ENCODE data around the gene DSCAM. TPM values are rescaled to one million over a fixed set of nuclear protein-coding genes. Genes with fewer than 3 reads are reported as not detected.
"Not testable (repeated sequence)": the region's sequence is repeated elsewhere in the genome, so short reads cannot be mapped to it uniquely, and the experiment has no call there.

DSCAM gene
- total RNA-seq, 2 experiments from 2014 or later, result not detected

DNA sequence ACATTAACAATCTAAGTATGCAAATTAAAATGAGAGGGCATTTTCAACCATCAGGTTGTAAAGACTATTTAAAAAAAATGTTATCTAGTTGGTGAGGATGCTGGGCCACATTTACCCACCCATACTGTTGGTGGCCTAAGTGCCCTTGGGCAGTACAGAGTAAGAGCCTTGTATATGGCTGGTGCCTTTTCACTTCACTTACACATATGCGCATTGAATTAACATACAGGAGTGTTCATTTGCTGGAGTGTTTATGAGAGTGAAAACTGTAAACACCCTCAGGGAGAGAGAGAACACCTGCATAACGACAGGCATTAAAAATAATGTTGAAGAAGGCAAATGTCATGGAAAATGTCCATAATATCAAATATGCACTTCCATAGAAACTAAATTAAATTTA, 552.6 kb downstream of the DSCAM start:
- CTCF ChIA-PET, result no interaction called here
- POLR2A ChIA-PET, result no interaction called here
- no peaks in the 10 kb centered on the region for H3K36me3 Mint-ChIP-seq
- H3K9me3 Mint-ChIP-seq, result peaks cover 14% of the 10 kb centered on the region
- no peak overlapping the region for H3K27ac Mint-ChIP-seq
- DNase-seq, result no peak
- intact Hi-C loops (cut with micrococcal nuclease), result no loop called here
- no peak overlapping the region for H3K4me3 Mint-ChIP-seq
- no peaks in the 10 kb centered on the region for H3K27me3 Mint-ChIP-seq
- no peaks in the 10 kb centered on the region for H3K4me1 Mint-ChIP-seq (ENCODE audit: low read depth)

DNA sequence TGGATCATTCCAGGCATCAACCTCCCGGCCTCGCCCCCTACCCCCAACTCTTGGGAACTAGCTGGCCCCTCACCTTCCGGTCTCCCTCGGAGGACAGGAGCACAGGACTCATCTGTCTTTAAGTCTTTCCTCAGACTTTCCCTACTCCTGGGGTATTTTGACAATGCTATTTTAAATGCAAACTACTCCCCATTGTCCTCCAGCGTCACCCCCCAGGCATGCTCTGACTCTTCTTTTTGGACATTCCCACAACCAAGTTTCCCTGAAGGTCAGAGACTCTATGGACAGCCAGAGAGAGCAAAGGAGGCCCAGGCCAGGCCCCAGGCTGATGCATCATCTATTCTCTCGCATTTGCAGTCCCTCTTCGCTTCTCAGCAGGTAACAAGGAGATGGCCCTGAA, 555.4 kb downstream of the DSCAM start:
- Mint-ChIP-seq H3K4me1 (ENCODE audit: low read depth) (no peaks in the 10 kb centered on the region), H3K9me3 (peaks cover 10% of the 10 kb centered on the region), H3K4me3 (no peak overlapping the region), H3K27ac (no peak overlapping the region), H3K36me3 (no peaks in the 10 kb centered on the region), H3K27me3 (no peaks in the 10 kb centered on the region)
- no peak for DNase-seq
- intact Hi-C loops (cut with micrococcal nuclease), result no loop called here
- CTCF ChIA-PET, result no interaction called here
- POLR2A ChIA-PET, result no interaction called here

DNA sequence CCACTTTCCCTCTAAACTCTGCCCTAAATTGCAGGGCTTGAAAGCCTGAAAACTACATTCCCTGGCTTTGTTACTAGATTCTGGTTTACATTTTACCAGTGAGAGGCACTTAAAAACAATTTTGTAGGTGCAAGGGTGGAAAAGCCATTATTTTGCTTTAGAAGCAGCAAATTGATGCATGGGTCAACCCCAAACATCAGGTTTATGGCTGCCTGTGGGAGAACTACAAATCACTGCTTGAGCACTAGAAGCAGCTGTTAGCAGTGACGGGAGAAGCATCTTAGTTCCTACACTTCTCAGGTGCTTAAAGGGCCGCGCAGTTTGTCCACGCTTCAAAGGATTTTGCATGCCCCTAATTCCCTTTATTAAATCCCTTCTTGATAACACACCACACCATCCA, 562.5 kb downstream of the DSCAM start:
- no peak for DNase-seq
- Mint-ChIP-seq H3K36me3 (no peaks in the 10 kb centered on the region), H3K4me3 (no peak overlapping the region), H3K4me1 (ENCODE audit: low read depth) (no peaks in the 10 kb centered on the region), H3K27me3 (no peaks in the 10 kb centered on the region), H3K9me3 (peaks cover 5% of the 10 kb centered on the region), H3K27ac (no peak overlapping the region)
- CTCF ChIA-PET, result no interaction called here
- intact Hi-C loops (cut with micrococcal nuclease), result no loop called here
- POLR2A ChIA-PET, result no interaction called here

DNA sequence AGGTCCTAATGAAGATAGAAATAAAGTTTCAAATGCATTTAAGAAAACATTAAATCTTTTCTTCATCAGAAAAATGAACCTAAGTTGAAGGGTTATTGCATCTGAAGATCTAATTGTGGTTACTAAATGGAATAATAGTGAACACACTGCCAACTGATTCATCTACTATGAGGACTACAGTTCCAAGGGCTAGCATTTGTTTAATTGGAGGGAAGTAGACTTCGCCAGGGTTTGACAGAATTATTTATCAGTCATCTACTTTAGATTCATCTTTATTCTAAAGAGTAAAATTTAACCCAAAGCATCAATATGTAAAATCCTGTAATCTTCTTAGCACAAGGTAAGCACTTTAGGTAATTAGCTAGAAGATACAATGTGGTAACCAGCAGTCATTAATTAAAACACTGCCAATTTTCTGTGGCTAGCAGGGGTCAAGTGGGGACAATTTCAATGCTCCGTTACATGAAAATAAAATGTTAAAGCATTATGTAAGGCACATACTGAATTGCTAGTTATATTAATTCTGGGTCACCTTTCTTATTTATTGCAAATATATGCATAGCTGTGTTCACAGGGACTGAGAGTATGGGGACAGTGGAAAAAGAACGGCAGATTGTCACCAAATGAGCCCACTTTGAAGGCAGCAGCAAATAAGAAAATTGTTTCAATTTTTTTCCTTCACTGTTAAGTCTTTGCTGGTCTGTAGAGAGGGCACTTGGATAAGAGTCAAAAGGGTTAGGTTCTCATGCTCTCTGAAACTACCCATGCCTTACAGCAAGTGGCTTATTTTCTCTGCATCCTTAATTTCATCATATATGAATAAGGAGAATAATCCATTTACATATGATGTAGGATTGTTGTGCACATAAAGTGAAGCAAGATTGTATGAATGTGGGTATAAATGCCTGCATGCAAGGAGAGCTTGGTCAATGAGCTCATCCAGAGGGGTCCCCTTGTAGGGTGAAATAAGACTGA, 563.8 kb downstream of the DSCAM start:
- no peak overlapping the region for H3K27ac Mint-ChIP-seq
- no peak overlapping the region for H3K4me3 Mint-ChIP-seq
- H3K9me3 Mint-ChIP-seq, result peaks cover 5% of the 10 kb centered on the region
- DNase-seq, result no peak
- CTCF ChIA-PET, result no interaction called here
- no peaks in the 10 kb centered on the region for H3K36me3 Mint-ChIP-seq
- intact Hi-C loops (cut with micrococcal nuclease), result no loop called here
- POLR2A ChIA-PET, result no interaction called here
- H3K27me3 Mint-ChIP-seq, result no peaks in the 10 kb centered on the region
- H3K4me1 Mint-ChIP-seq (ENCODE audit: low read depth), result no peaks in the 10 kb centered on the region

DNA sequence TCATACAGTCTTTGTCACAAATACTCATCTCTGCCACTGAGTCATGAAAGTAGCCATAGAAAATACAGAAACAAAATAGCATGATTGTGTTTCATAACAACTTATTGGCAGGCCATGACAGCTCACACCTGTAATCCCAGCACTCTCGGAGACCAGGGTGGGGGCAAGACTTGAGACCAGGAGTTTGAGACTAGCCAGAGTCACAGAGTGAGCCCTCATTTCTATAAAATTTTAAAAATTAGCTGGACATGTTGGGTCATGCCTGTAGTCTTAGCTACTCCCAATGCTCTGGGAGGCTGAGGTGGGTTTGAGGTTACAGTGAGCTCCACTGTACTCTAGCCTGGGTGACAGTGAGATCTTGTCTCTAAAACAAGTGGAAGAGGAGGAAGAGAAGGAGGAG, 568.6 kb downstream of the DSCAM start:
- Mint-ChIP-seq H3K27me3 (no peaks in the 10 kb centered on the region), H3K4me3 (no peak overlapping the region), H3K9me3 (peaks cover 10% of the 10 kb centered on the region), H3K36me3 (no peaks in the 10 kb centered on the region), H3K27ac (no peak overlapping the region), H3K4me1 (ENCODE audit: low read depth) (no peaks in the 10 kb centered on the region)
- intact Hi-C loops (cut with micrococcal nuclease), result no loop called here
- no peak for DNase-seq
- CTCF ChIA-PET, result no interaction called here
- POLR2A ChIA-PET, result no interaction called here

DNA sequence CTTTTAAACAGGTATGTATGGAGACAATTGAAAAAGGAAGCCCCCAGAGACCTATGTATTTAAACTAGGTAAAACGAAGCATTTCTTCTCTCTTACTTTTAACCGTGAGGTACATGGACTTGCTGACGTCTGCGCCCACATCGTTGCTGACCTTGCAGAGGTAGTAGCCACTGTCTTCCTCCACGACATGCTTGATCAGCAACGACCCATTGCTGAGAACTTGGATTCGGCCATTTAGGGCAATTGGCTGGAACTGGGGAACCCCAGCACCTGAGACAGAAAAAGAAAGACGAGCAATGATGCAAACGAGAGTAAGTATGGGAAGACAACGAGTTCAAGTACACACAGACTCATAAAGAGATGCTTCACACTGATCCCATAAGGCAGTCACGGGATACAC, 571.0 kb downstream of the DSCAM start:
- ChIA-PET POLR2A (no interaction called here), CTCF (no interaction called here)
- H3K27me3 Mint-ChIP-seq, result no peaks in the 10 kb centered on the region
- no peak overlapping the region for H3K4me3 Mint-ChIP-seq
- DNase-seq, result no peak
- H3K27ac Mint-ChIP-seq, result no peak overlapping the region
- H3K4me1 Mint-ChIP-seq (ENCODE audit: low read depth), result no peaks in the 10 kb centered on the region
- intact Hi-C loops (cut with micrococcal nuclease), result no loop called here
- H3K36me3 Mint-ChIP-seq, result no peaks in the 10 kb centered on the region
- peaks cover 10% of the 10 kb centered on the region for H3K9me3 Mint-ChIP-seq

DNA sequence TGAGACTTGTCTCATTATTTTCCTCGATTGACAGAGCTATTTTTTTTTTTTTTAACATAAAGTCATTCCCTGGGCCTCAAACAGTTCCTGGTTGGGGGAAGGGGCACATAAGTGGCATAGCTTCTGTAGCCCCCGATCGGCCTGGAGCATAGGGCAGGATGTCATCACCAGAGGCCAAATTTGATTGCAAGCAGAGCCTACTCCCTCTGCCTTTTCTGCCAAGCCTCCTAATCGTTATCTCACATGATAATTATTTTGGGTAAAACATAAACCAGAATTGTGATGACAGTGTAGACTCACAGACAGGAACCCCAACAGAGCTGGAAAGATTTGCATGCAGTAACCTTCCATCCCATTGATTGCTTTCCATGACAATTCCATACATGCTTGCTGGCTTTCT, 574.9 kb downstream of the DSCAM start:
- ChIA-PET POLR2A (no interaction called here), CTCF (no interaction called here)
- H3K4me3 Mint-ChIP-seq, result no peak overlapping the region
- no peak overlapping the region for H3K27ac Mint-ChIP-seq
- H3K4me1 Mint-ChIP-seq (ENCODE audit: low read depth), result no peaks in the 10 kb centered on the region
- H3K36me3 Mint-ChIP-seq, result no peaks in the 10 kb centered on the region
- no peak for DNase-seq
- H3K27me3 Mint-ChIP-seq, result no peaks in the 10 kb centered on the region
- peaks cover 5% of the 10 kb centered on the region for H3K9me3 Mint-ChIP-seq
- intact Hi-C loops (cut with micrococcal nuclease), result no loop called here

DNA sequence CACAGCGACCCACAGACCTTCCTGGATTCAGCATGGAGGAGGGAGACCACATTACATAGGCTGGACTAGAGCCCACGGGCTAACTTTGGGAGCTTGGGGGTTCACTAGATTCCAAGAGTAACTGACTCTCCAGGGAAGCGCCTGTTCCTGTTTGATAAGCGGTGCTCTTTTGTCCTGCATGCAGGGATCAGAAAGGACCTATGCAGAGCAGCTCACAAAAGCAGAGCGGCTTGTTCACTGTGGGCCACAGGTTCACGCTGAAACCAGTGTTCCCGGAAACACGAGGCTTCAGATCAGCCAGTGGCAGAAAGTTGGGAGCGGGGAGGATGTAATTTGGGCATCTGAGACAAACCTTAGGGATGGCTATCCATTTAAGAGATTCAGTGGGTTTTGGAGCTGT, 575.8 kb downstream of the DSCAM start:
- DNase-seq, result no peak
- intact Hi-C loops (cut with micrococcal nuclease), result no loop called here
- peaks cover 4% of the 10 kb centered on the region for H3K9me3 Mint-ChIP-seq
- ChIA-PET CTCF (no interaction called here), POLR2A (no interaction called here)
- no peak overlapping the region for H3K4me3 Mint-ChIP-seq
- no peaks in the 10 kb centered on the region for H3K36me3 Mint-ChIP-seq
- no peaks in the 10 kb centered on the region for H3K27me3 Mint-ChIP-seq
- H3K4me1 Mint-ChIP-seq (ENCODE audit: low read depth), result no peaks in the 10 kb centered on the region
- no peak overlapping the region for H3K27ac Mint-ChIP-seq

DNA sequence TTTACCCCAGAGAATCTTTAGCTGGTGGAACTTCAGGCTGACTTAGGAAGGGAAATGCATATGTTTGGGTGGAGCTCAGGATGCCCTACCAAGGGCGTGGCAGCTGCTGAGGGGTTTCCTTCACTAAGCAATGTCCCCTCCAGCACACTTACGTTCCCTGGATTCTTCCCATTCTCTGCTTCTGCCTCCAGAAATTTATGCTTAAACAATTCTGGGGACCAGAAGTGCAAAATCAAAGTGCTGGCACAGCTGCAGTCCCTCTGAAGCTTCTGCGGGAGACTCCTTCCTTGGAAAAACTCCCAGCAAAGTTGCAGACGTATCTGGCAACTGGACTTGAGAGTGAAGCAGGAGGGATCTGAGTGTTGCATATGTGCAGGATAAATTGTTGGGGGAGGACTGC, 576.9 kb downstream of the DSCAM start:
- ChIA-PET CTCF (no interaction called here), POLR2A (no interaction called here)

DNA sequence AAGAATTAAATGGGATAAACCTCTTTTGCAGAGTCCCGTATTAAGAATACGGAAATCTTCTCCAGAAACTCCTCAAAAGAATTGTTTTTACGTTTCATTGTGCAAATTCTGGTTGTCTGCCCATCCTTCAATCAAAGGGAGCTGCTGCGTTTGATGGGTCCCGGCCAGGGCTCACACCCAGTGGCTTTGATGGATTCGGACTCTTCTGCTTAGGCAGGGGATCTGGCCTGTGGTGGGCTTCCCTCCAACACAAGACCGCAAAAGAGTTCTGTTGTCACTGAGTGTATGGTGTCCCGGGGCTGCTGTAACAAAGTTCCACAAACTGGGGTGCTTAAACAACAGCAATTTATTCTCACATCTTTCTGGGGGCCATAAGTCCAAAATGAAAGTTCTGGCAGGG, 577.7 kb downstream of the DSCAM start:
- intact Hi-C loops (cut with micrococcal nuclease), result no loop called here
- Mint-ChIP-seq H3K4me3 (no peak overlapping the region), H3K9me3 (peaks cover 1% of the 10 kb centered on the region), H3K36me3 (no peaks in the 10 kb centered on the region), H3K27ac (no peak overlapping the region), H3K4me1 (ENCODE audit: low read depth) (no peaks in the 10 kb centered on the region), H3K27me3 (no peaks in the 10 kb centered on the region)
- ChIA-PET CTCF (no interaction called here), POLR2A (no interaction called here)
- DNase-seq, result no peak

More for the DNA sequence above, 576.9 kb downstream of the DSCAM start:
- Mint-ChIP-seq H3K9me3 (peaks cover 2% of the 10 kb centered on the region), H3K36me3 (no peaks in the 10 kb centered on the region), H3K27me3 (no peaks in the 10 kb centered on the region), H3K4me1 (ENCODE audit: low read depth) (no peaks in the 10 kb centered on the region), H3K27ac (no peak overlapping the region), H3K4me3 (no peak overlapping the region)
- no peak for DNase-seq
- intact Hi-C loops (cut with micrococcal nuclease), result no loop called here

DNA sequence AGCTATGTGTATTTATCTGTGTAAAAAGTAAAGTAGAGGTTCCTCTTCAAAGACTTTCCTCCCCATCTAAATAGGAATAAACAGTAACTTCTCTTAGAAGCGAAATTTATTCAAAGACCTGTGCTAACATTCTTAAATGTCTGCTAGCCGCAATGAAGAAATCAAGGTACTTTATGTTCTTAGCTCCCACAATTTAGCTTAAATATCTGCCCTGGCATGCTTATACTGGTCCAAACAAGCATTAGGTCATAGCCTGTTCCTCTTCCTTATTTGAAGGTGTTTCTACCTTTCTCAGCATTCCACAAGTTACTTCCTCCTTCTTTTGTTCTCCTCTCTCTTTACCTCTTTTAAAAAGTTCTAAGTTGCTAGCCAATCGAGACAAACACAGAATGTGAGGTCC, 588.5 kb downstream of the DSCAM start:
- POLR2A ChIA-PET, result not testable (repeated sequence)

DNA sequence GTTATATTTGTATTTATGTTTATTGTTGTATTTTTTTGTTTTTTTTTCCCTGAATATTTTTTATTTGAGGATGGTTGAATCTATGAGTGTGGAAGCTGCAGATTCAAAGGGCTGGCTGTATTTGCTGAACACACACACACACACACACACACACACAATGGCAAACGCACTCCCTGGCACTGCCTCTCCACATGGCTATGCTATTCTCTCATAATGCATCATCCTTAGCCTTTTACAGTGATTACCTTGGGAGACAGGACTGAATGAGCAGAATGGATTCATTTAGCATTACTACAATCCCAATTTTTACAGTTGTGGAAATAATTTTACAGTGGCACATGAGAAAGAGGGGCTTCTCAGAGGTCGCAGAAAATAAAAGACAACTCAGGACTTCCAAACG, 589.6 kb downstream of the DSCAM start:
- Mint-ChIP-seq H3K27ac (no peak overlapping the region), H3K9me3 (peaks cover 2% of the 10 kb centered on the region), H3K4me3 (no peak overlapping the region), H3K27me3 (no peaks in the 10 kb centered on the region), H3K4me1 (ENCODE audit: low read depth) (no peaks in the 10 kb centered on the region), H3K36me3 (no peaks in the 10 kb centered on the region)
- CTCF ChIA-PET, result no interaction called here
- DNase-seq, result no peak
- POLR2A ChIA-PET, result no interaction called here
- intact Hi-C loops (cut with micrococcal nuclease), result no loop called here

More for the DNA sequence above, 588.5 kb downstream of the DSCAM start:
- H3K9me3 Mint-ChIP-seq; DNase-seq; intact Hi-C loops (cut with micrococcal nuclease); H3K4me3 Mint-ChIP-seq; CTCF ChIA-PET; H3K36me3 Mint-ChIP-seq; H3K27me3 Mint-ChIP-seq; H3K4me1 Mint-ChIP-seq (ENCODE audit: low read depth); H3K27ac Mint-ChIP-seq: not testable (repeated sequence)

All from activated CD4-positive, alpha-beta memory T cell treated with anti-CD3 and anti-CD28 coated beads for 36 hours (primary cell).